ENCODE data around the gene C12orf57. TPM values are rescaled to one million over a fixed set of nuclear protein-coding genes. Genes with fewer than 3 reads are reported as not detected.

C12orf57 gene
- total RNA-seq, 1 donor from 2014 or later: 197 TPM

GRCh38 chr12:6943389-6943721 lies 467 bp upstream of the C12orf57 start:
- TF ChIP-seq CTCF (IDR thresholded peaks at IDR 0.05): no peak
- H3K9me3 ChIP-seq: no peaks in the 10 kb centered on the region
- peaks cover 18% of the 10 kb centered on the region for H3K36me3 ChIP-seq
- no peak for DNase-seq
- peak overlapping the region; percentile 62 for H3K4me3 ChIP-seq
- ATAC-seq: peak; percentile 40
- peak overlapping the region; percentile 93 for H3K27ac ChIP-seq
- intact Hi-C loops (cut with DNase I): loop anchor here (10.0 kb wide), 1 partner anchor 161 kb away; the partner anchor contains the start of gene C1RL
- H3K27me3 ChIP-seq: no peaks in the 10 kb centered on the region
- H3K4me1 ChIP-seq: peaks cover 44% of the 10 kb centered on the region

GRCh38 chr12:6944381-6945186 lies 762 bp downstream of the C12orf57 start:
- TF ChIP-seq CTCF (IDR thresholded peaks at IDR 0.05): peak; percentile 89
- intact Hi-C loops (cut with DNase I): loop anchor here (10.0 kb wide), 1 partner anchor 160 kb away; the partner anchor contains the start of gene C1RL
- H3K4me1 ChIP-seq: peaks cover 43% of the 10 kb centered on the region

DNA sequence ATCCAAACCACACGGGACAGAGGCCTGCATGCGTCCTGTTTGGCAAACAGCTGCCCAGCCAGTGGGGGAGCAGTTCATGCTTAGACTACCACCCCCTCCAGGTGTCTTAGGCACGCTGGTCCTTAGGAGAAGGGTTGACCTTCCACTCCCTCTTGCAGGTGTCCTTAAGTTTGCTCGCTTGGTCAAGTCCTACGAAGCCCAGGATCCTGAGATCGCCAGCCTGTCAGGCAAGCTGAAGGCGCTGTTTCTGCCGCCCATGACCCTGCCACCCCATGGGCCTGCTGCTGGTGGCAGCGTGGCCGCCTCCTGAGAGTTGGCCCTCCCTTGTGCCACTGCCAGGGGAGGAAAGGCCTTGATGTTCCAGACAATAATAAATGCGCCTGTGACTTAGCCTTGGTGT lies 1.8 kb downstream of the C12orf57 start:
- Histone ChIP-seq H3K9me3 (no peaks in the 10 kb centered on the region), H3K27ac (peak overlapping the region; percentile 60), H3K36me3 (peaks cover 13% of the 10 kb centered on the region), H3K4me1 (peaks cover 50% of the 10 kb centered on the region), H3K4me3 (peak overlapping the region; percentile 39), H3K27me3 (no peaks in the 10 kb centered on the region)
- DNase-seq (no peak), ATAC-seq (no peak)
- TF ChIP-seq CTCF (IDR thresholded peaks at IDR 0.05): no peak
- intact Hi-C loops (cut with DNase I): loop anchor here (10.0 kb wide), 1 partner anchor 159 kb away; the partner anchor contains the start of gene C1RL

More at GRCh38 chr12:6944381-6945186, 762 bp downstream of the C12orf57 start:
- peaks cover 18% of the 10 kb centered on the region for H3K36me3 ChIP-seq
- peak; percentile 96 for DNase-seq
- peak; percentile 81 for ATAC-seq
- no peaks in the 10 kb centered on the region for H3K27me3 ChIP-seq
- H3K9me3 ChIP-seq: no peaks in the 10 kb centered on the region
- H3K27ac ChIP-seq: peak overlapping the region; percentile 93
- peak overlapping the region; percentile 62 for H3K4me3 ChIP-seq

GRCh38 chr12:6946033-6946919 lies 2.5 kb downstream of the C12orf57 start:
- intact Hi-C loops (cut with DNase I): loop anchor here (10.0 kb wide), 1 partner anchor 159 kb away; the partner anchor contains the start of gene C1RL
- ATAC-seq (peak; percentile 82), DNase-seq (peak; percentile 97)
- Histone ChIP-seq H3K36me3 (peaks cover 6% of the 10 kb centered on the region), H3K4me3 (peak overlapping the region; percentile 39), H3K4me1 (peaks cover 53% of the 10 kb centered on the region), H3K9me3 (no peaks in the 10 kb centered on the region), H3K27ac (peak overlapping the region; percentile 60), H3K27me3 (no peaks in the 10 kb centered on the region)
- TF ChIP-seq CTCF (IDR thresholded peaks at IDR 0.05): no peak

- no peak for TF ChIP-seq CTCF (IDR thresholded peaks at IDR 0.05)
- peaks cover 53% of the 10 kb centered on the region for H3K4me1 ChIP-seq
- DNase-seq (no peak), ATAC-seq (no peak)
- no peaks in the 10 kb centered on the region for H3K36me3 ChIP-seq
- intact Hi-C loops (cut with DNase I): loop anchor here (10.0 kb wide), 1 partner anchor 158 kb away; the partner anchor contains the start of gene C1RL
- H3K27me3 ChIP-seq: no peaks in the 10 kb centered on the region
- no peaks in the 10 kb centered on the region for H3K9me3 ChIP-seq
- peak overlapping the region; percentile 60 for H3K27ac ChIP-seq
- peak overlapping the region; percentile 39 for H3K4me3 ChIP-seq
Observed at GRCh38 chr12:6946920-6947374, 3.1 kb downstream of the C12orf57 start.

Data from upper lobe of right lung (tissue), 1 donor.